ENCODE results near the gene OTOF. TPM values are rescaled to one million over a fixed set of nuclear protein-coding genes. Genes with fewer than 3 reads are reported as not detected.

OTOF gene
- total and polyA plus RNA-seq, 2 of the 13 experiments (the other 11 are each of a cell fraction or from before 2014, with no cell fraction given): 0.04 TPM; not detected in 1

DNA sequence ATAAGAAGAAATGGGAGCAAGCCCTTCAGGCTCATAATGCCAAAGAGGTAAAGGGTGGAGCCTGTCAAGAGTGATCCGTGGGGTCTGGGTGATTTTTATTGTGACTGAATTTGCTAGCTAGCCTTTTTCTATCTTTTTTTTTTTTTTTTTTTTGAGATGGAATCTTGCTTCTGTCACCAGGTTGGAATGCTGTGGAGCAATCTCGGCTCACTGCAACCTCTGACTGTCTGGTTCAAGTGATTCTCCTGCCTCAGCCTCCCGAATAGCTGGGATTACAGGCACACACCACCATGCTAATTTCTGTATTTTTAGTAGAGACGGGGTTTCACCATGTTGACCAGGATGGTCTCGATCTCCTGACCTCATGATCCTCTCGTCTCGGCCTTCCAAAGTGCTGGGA lies 47.1 kb downstream of the OTOF start (continued):
- TF ChIP-seq, protein P1, sequence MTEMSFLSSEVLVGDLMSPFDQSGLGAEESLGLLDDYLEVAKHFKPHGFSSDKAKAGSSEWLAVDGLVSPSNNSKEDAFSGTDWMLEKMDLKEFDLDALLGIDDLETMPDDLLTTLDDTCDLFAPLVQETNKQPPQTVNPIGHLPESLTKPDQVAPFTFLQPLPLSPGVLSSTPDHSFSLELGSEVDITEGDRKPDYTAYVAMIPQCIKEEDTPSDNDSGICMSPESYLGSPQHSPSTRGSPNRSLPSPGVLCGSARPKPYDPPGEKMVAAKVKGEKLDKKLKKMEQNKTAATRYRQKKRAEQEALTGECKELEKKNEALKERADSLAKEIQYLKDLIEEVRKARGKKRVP (CRISPR knock-in tag; IDR thresholded peaks at IDR 0.05): no peak

DNA sequence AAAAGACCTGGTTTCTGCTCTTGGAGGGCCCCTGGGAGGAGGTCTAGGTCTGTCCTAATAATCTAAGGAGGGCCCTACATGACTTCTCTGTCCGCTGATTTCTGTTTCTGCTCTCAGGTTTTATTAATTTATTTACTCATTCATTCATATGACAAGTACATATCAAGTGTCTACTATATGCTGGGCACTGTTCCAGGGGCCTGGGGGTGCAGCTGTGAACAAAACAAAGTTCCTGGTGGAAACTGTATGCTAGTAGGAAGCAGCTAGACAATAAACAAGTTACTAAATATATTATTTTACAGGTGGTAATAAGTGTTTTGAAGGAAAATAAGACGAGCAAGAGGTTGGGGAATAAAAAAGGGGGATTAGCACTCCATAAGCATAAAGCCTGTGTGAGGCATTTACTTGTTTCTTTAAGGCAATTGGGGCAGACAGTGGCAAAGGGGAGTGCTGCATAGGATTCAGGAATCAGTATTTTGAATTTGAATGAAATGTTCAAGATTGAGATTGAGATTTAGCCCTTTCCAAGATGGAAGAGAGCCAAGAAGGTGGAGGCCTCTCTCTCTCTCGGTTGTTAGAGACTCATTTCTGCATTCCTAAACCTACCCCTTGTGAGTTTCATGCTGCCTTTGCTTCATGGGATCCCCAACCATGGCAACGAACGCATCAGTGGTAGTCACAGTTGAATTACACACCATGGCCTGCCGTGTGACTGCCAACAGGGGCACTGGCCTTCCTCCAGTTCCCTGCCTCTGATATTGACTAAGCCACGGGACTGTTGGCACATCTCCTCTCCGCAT lies 47.9 kb downstream of the OTOF start:
- no peaks in the 10 kb centered on the region for H3K9me3 ChIP-seq (ENCODE audit: low read length)
- in situ Hi-C loops (cut with HindIII; ENCODE audit: extremely low pct_ligation_motif_present, low pct_unique_long_range_greater_than_20kb): no loop called here
- no peaks in the 10 kb centered on the region for H3K36me3 ChIP-seq (replicated peaks in 1 of 2; ENCODE audit: control insufficient read depth in 1 of 2, insufficient read depth in 2 of 2, low read length in 2 of 2)
- no peak for FAIRE-seq
- no peak for ATAC-seq
- H4K20me1 ChIP-seq (ENCODE audit: insufficient read depth, low read length): no peaks in the 10 kb centered on the region
- intact Hi-C loops (cut with micrococcal nuclease; ENCODE audit: unreplicated experiment): no loop called here
- DNase-seq (ENCODE audit: low spot score): no peak
- no peak overlapping the region for H2AFZ ChIP-seq (ENCODE audit: low read length)
- TF ChIP-seq ZNF407 (CRISPR knock-in tag; IDR thresholded peaks at IDR 0.05; ENCODE audit: not compliant biosample characterization): no peak
- TF ChIP-seq, protein P1 (CRISPR knock-in tag; IDR thresholded peaks at IDR 0.05): no peak
- ChIA-PET CTCF (ENCODE audit: low intra/inter-chr PET ratio, low total read pairs) (no interaction called here), POLR2A (no interaction called here)
- no TSS peak for BruUV-seq (replicated peaks)
- no peak overlapping the region for H3K4me2 ChIP-seq (ENCODE audit: low read depth, low read length)
- no peak overlapping the region for H3K27ac ChIP-seq (ENCODE audit: extremely low read length, insufficient read depth, low read length)
- H3K9ac ChIP-seq (ENCODE audit: insufficient read depth, low read depth, low read length): no peak overlapping the region
- no peak overlapping the region for H3K4me3 ChIP-seq (replicated peaks in 1 of 3; ENCODE audit: insufficient read depth in 1 of 3, low read depth in 2 of 3, low read length in 3 of 3)
- WGBS (ENCODE audit: low lambda C conversion rate): 40% methylated on average over 8 of the region's 8 CpGs
- H3K79me2 ChIP-seq (ENCODE audit: insufficient read depth, low read length): no peaks in the 10 kb centered on the region
- no peaks in the 10 kb centered on the region for H3K4me1 ChIP-seq (ENCODE audit: insufficient read depth, low read length)
- H3K27me3 ChIP-seq (ENCODE audit: control insufficient read depth in 1 of 2, insufficient read depth in 2 of 2, low read length in 2 of 2): peaks cover 0 to 3% of the 10 kb centered on the region in 2 experiments; a peak in 2 of 5 replicates

Data from HepG2 (cell line).